ENCODE data around the gene CER1.

CER1 gene, protein sequence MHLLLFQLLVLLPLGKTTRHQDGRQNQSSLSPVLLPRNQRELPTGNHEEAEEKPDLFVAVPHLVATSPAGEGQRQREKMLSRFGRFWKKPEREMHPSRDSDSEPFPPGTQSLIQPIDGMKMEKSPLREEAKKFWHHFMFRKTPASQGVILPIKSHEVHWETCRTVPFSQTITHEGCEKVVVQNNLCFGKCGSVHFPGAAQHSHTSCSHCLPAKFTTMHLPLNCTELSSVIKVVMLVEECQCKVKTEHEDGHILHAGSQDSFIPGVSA

DNA sequence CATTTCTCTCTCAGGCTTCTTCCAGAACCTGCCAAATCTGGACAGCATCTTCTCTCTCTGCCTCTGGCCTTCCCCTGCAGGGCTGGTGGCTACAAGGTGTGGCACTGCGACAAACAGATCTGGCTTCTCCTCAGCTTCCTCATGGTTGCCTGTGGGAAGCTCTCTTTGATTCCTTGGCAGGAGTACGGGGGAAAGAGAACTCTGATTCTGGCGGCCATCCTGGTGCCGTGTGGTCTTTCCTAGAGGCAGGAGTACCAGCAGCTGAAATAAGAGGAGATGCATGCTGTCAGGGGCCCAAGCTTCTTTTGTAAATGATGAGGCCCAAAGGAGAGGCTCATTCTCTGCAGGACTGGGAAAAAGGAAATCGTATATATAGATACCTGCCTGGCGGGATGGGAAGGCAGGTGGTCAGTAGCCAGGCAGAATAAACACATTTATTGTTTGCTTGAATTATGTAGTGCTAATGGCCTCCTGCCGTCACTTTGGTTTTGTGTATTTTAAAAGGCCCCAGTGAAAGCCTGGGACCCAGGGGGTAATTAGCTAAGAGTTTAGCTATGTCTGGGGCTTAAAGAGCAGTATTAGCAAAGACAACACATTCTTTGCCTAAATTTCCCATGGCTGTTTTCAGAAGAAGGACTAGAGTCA is at the start of gene CER1:
Gene CER1, minus strand, starts transcription at position 343 of the 645 bp plus-strand sequence. Its CDS starts 61 bp downstream, at position 282.
- DNase-seq (ENCODE audit: low read depth, low spot score), result no peak
- TF ChIP-seq, protein P1, sequence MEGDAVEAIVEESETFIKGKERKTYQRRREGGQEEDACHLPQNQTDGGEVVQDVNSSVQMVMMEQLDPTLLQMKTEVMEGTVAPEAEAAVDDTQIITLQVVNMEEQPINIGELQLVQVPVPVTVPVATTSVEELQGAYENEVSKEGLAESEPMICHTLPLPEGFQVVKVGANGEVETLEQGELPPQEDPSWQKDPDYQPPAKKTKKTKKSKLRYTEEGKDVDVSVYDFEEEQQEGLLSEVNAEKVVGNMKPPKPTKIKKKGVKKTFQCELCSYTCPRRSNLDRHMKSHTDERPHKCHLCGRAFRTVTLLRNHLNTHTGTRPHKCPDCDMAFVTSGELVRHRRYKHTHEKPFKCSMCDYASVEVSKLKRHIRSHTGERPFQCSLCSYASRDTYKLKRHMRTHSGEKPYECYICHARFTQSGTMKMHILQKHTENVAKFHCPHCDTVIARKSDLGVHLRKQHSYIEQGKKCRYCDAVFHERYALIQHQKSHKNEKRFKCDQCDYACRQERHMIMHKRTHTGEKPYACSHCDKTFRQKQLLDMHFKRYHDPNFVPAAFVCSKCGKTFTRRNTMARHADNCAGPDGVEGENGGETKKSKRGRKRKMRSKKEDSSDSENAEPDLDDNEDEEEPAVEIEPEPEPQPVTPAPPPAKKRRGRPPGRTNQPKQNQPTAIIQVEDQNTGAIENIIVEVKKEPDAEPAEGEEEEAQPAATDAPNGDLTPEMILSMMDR (IDR thresholded peaks at IDR 0.05; ENCODE audit: low read depth, low read length), result no peak
- H3K4me3 ChIP-seq (ENCODE audit: low read depth, low read length), result no peak within 1 kb of the TSS
- in situ Hi-C loops (cut with HindIII; ENCODE audit: low sequenced_read_pairs), result no loop called here

DNA sequence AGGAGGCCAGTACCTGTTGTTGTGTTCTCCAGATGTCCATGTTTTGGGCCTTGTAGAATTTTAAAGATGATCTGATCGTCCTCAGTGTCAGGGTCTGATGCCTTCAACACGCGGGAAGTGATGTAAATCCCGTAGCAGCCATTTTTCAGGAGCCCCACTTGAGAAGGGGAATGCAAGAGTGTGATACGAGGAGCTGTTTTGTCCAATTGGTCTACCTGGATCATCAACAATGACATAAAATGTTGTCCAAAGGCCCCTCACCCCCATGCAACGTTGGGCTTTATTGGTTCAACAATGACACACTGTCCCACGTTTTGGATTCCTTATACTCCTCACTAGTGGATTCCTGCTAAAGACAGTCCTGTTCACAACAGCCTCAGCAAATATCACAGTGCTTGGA is 48.1 kb upstream of the CER1 start:
- TF ChIP-seq, protein P1 (IDR thresholded peaks at IDR 0.05; ENCODE audit: low read depth, low read length), result no peak
- in situ Hi-C loops (cut with HindIII; ENCODE audit: low sequenced_read_pairs), result no loop called here
- H3K4me3 ChIP-seq (ENCODE audit: low read depth, low read length), result no peak overlapping the region
- no peak for DNase-seq (ENCODE audit: low read depth, low spot score)

DNA sequence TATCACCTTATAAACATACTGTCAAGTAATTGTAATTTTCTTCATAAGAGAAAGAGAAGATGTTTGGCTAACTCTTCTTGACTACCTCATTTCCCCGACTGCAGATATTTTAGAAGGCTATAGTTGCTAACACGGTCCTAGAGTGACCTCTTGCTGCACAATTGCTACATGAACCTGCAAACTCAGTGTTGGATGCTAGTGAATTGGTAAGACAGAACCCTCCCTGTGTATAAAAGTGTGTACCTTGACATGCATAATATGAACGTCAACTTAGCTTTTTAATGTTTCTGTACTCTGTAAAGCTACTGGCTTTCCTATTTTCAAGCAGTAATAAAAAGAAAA is 46.7 kb upstream of the CER1 start:
- H3K4me3 ChIP-seq (ENCODE audit: low read depth, low read length), result no peak overlapping the region
- TF ChIP-seq, protein P1 (IDR thresholded peaks at IDR 0.05; ENCODE audit: low read depth, low read length), result peak; percentile 49
- DNase-seq (ENCODE audit: low read depth, low spot score), result peak; percentile 37
- in situ Hi-C loops (cut with HindIII; ENCODE audit: low sequenced_read_pairs), result no loop called here

DNA sequence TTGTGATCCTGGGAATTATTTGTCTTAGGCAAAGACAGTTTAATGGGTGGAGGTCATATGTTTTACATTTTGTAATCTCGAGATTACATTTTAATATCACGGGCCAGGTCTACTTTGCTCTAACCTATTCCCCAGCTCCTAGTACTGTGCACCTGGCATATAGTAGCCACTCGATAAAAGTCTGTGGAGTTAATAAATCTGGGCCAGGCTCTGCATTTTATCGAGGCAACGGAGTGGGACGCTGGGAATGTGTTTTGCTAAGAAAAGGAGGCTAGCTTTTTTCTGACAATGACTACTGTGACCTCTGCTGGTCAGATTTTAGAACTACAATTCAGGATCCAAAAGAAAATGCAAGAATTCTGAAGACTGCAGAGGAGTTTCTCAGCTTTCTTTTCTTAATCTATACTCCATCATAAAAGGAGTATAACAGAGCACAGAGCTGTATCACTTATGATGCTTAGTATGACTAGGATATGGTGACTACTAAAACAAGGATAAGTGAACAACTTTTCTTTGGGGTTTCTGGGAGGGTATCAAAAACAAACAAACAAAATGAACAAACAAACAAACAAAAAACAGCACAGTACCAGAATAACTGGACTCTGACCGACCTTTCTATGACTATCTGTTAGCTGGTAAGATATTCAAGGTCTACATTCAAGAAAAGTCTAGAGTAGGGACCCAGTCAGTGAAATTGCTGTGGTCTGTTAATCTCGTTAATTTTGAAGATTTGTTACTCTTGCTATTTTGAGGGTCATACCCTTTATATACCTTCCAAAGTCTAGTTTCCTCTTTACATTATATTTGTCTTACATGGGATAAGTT is 46.1 kb upstream of the CER1 start:
- peak; percentile 68 for DNase-seq (ENCODE audit: low read depth, low spot score)
- H3K4me3 ChIP-seq (ENCODE audit: low read depth, low read length), result no peak overlapping the region
- TF ChIP-seq, protein P1 (IDR thresholded peaks at IDR 0.05; ENCODE audit: low read depth, low read length), result peak; percentile 63
- in situ Hi-C loops (cut with HindIII; ENCODE audit: low sequenced_read_pairs), result no loop called here

DNA sequence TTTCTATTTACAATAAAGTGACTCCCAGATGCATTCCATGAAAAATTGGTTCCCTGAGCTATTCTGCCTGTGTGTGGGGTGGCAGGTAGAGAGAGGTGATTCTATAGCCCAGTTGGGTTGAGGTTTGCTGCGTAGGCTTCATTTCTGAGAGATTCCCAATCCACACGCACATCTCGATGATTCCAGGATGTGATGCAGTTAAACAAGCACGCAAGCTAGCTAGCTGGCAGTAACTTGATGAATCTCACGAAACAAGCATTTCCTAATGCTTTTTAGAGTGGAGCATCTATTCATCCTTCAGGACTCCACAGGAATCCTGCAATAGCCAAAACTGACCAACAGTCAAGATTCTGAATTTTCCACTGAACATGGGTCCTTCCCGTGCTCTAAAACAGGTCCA is 43.8 kb upstream of the CER1 start:
- no peak overlapping the region for H3K4me3 ChIP-seq (ENCODE audit: low read depth, low read length)
- in situ Hi-C loops (cut with HindIII; ENCODE audit: low sequenced_read_pairs), result no loop called here
- DNase-seq (ENCODE audit: low read depth, low spot score), result no peak
- TF ChIP-seq, protein P1 (IDR thresholded peaks at IDR 0.05; ENCODE audit: low read depth, low read length), result no peak

DNA sequence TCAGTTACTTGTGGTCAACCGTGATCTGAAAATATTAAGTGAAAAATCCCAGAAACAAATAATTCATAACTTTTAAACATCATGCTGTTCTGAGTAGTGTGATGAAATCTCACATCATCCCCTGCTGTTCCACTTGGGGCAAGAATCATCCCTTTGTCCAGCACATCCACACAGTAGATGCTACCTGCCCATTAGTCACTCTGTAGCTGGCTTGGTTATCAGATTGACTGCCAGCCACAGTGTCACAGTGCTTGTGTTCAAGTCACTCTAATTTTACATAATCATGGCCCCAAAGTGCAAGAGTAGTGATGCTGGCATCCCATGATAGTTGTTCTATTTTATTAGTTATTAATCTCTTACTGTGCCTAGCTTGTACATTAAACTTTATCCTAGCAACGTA is 39.1 kb upstream of the CER1 start:
- in situ Hi-C loops (cut with HindIII; ENCODE audit: low sequenced_read_pairs), result no loop called here

More for the DNA sequence above, 39.1 kb upstream of the CER1 start:
- TF ChIP-seq, protein P1 (IDR thresholded peaks at IDR 0.05; ENCODE audit: low read depth, low read length), result no peak
- DNase-seq (ENCODE audit: low read depth, low spot score), result no peak
- H3K4me3 ChIP-seq (ENCODE audit: low read depth, low read length), result no peak overlapping the region
